Liver (tissue), 9 donors: ENCODE results near the gene MAPRE3. TPM values are rescaled to one million over a fixed set of nuclear protein-coding genes. Genes with fewer than 3 reads are reported as not detected.

ENCODE experiments used
- DNase-seq: peaks from one replicate; pipeline ENCODE4 v3.0.0-alpha.2; 2017; ENCODE audit warnings: low spot score
- H3K27ac ChIP-seq, 2 donors: one replicate each; pipeline ENCODE4 v1.7.0; 2013; ENCODE audit warnings: inconsistent platforms in 2 of 2, low read length in 2 of 2, control low read depth in 1 of 2, low read depth in 1 of 2, mild to moderate bottlenecking in 1 of 2
- H3K27me3 ChIP-seq, 4 donors: one replicate each; pipeline versions ENCODE4 v1.6.1 to v1.7.0; 2013; ENCODE audit warnings: low read length in 3 of 4, inconsistent platforms in 1 of 4, mild to moderate bottlenecking in 1 of 4, moderate library complexity in 1 of 4; ENCODE audit not compliant: control insufficient read depth in 4 of 4, insufficient read depth in 4 of 4
- H3K36me3 ChIP-seq, 4 donors: one replicate each; pipeline versions ENCODE4 v1.6.1 to v1.7.0; 2013; ENCODE audit warnings: low read length in 3 of 4, mild to moderate bottlenecking in 3 of 4, low read depth in 1 of 4, moderate library complexity in 1 of 4; ENCODE audit not compliant: control insufficient read depth in 4 of 4, insufficient read depth in 3 of 4
- H3K4me1 ChIP-seq, 4 donors: one replicate each; pipeline versions ENCODE4 v1.6.1 to v1.7.0; 2013; ENCODE audit warnings: low read length in 3 of 4, mild to moderate bottlenecking in 3 of 4, moderate library complexity in 1 of 4; ENCODE audit not compliant: control insufficient read depth in 4 of 4, insufficient read depth in 4 of 4
- H3K4me3 ChIP-seq, 3 donors: one replicate each; pipeline versions ENCODE4 v1.6.1 to v1.7.0; 2013; ENCODE audit warnings: low read length in 3 of 3, control low read depth in 1 of 3, low read depth in 1 of 3, mild to moderate bottlenecking in 1 of 3
- H3K9ac ChIP-seq, 2 donors: one replicate each; pipeline ENCODE4 v1.7.0; 2013; ENCODE audit warnings: low read length in 2 of 2, mild to moderate bottlenecking in 2 of 2, moderate library complexity in 2 of 2, control low read depth in 1 of 2, low read depth in 1 of 2
- H3K9me3 ChIP-seq, 4 donors: one replicate each; pipeline versions ENCODE4 v1.6.1 to v1.7.0; 2013; ENCODE audit warnings: low read length in 3 of 4; ENCODE audit not compliant: control insufficient read depth in 4 of 4
- EGR1 ChIP-seq, 2 donors: IDR thresholded peaks; 2 replicates each; pipeline ENCODE4 v1.6.1; 2016 to 2018; ENCODE audit warnings: antibody characterized with exemption in 2 of 2, low read depth in 2 of 2
- FOXA1 ChIP-seq: IDR thresholded peaks from 2 replicates; pipeline ENCODE4 v1.6.1; 2016; ENCODE audit warnings: antibody characterized with exemption
- FOXA2 ChIP-seq: IDR thresholded peaks from 2 replicates; pipeline ENCODE4 v1.6.1; 2016; ENCODE audit warnings: antibody characterized with exemption
- GABPA ChIP-seq, 2 donors: IDR thresholded peaks in 1 of 2; conservative IDR thresholded peaks in 1 of 2; 2 replicates each; pipeline ENCODE4 v1.6.1; 2016; ENCODE audit warnings: antibody characterized with exemption in 2 of 2, mild to moderate bottlenecking in 1 of 2, moderate library complexity in 1 of 2
- HNF4A ChIP-seq, 2 donors: conservative IDR thresholded peaks; 2 replicates each; pipeline ENCODE4 v1.6.1; 2016; ENCODE audit warnings: antibody characterized with exemption in 2 of 2, mild to moderate bottlenecking in 2 of 2
- JUND ChIP-seq, 2 donors: IDR thresholded peaks; 2 replicates each; pipeline ENCODE4 v1.6.1; 2016; ENCODE audit warnings: antibody characterized with exemption in 2 of 2
- NR2F2 ChIP-seq: IDR thresholded peaks from 2 replicates; pipeline ENCODE4 v1.6.1; 2016; ENCODE audit warnings: antibody characterized with exemption
- RAD21 ChIP-seq, 2 donors: IDR thresholded peaks; 2 replicates each; pipeline ENCODE4 v1.6.1; 2016; ENCODE audit warnings: antibody characterized with exemption in 2 of 2, mild to moderate bottlenecking in 2 of 2
- RXRA ChIP-seq, 2 donors: IDR thresholded peaks; 2 replicates each; pipeline ENCODE4 v1.6.1; 2017 to 2018; ENCODE audit warnings: antibody characterized with exemption in 2 of 2, mild to moderate bottlenecking in 1 of 2
- SP1 ChIP-seq: IDR thresholded peaks from 2 replicates; pipeline ENCODE4 v1.6.1; 2018; ENCODE audit warnings: antibody characterized with exemption, mild to moderate bottlenecking
- TAF1 ChIP-seq: conservative IDR thresholded peaks from 2 replicates; pipeline ENCODE4 v1.6.1; 2016; ENCODE audit warnings: antibody characterized with exemption, mild to moderate bottlenecking
- YY1 ChIP-seq: IDR thresholded peaks from 2 replicates; pipeline ENCODE4 v1.6.1; 2016; ENCODE audit warnings: antibody characterized with exemption, mild to moderate bottlenecking
- WGBS: extraction: QIAGEN DNeasy Blood & Tissue Kit; methylation state at CpG from one replicate; pipeline ENCODE4 v1.1.7; 2013; 5-methylcytosine and 5-hydroxymethylcytosine counted together
- polyA plus RNA-seq, 2 donors: library from polyadenylated mRNA; stranded (reverse) in 1 of 2; unstranded in 1 of 2; fragments of 200-250 nt in 1 of 2; fragments of >200 nt in 1 of 2; fragmentation: Nextera tagmentation in 1 of 2; extraction: Ambion mirVana in 1 of 2; gene quantifications; one replicate each; pipeline versions ENCODE4 v1.2.1 to v1.2.3, GENCODE V29; 2013 to 2015
- total RNA-seq, 2 donors: library from RNA; depleted of rRNA; stranded (reverse); fragments of >200 nt; gene quantifications; one replicate each; pipeline ENCODE4 v1.2.3, GENCODE V29; 2014
- TF ChIP-seq, protein P1 (sequence below): fragments of 150-350 bp; IDR thresholded peaks from 2 replicates; pipeline ENCODE4 v1.5.1; 2017; ENCODE audit warnings: improper control_type of control experiment, low read depth, low read length; ENCODE audit not compliant: missing input control
- TF ChIP-seq, protein P2 (sequence below): IDR thresholded peaks from 2 replicates; pipeline ENCODE4 v1.6.1; 2016; ENCODE audit warnings: antibody characterized with exemption
- TF ChIP-seq, protein P3 (sequence below): IDR thresholded peaks from 2 replicates; pipeline ENCODE4 v1.6.1; 2016; ENCODE audit warnings: antibody characterized with exemption
- TF ChIP-seq, protein P4 (sequence below): IDR thresholded peaks from 2 replicates; pipeline ENCODE4 v1.6.1; 2016; ENCODE audit warnings: antibody characterized with exemption
- TF ChIP-seq, protein P5 (sequence below): IDR thresholded peaks from 2 replicates; pipeline ENCODE4 v1.6.1; 2016; ENCODE audit warnings: antibody characterized with exemption, mild to moderate bottlenecking
- donor health status: healthy.
- donor health status: healthy.
- donor health status: healthy.
- donor health status: healthy.
- donor health status: healthy.

The MAPRE3 gene
- total and polyA plus RNA-seq, 4 donors, result 1.0 to 15.8 (median 9.8) TPM

DNA sequence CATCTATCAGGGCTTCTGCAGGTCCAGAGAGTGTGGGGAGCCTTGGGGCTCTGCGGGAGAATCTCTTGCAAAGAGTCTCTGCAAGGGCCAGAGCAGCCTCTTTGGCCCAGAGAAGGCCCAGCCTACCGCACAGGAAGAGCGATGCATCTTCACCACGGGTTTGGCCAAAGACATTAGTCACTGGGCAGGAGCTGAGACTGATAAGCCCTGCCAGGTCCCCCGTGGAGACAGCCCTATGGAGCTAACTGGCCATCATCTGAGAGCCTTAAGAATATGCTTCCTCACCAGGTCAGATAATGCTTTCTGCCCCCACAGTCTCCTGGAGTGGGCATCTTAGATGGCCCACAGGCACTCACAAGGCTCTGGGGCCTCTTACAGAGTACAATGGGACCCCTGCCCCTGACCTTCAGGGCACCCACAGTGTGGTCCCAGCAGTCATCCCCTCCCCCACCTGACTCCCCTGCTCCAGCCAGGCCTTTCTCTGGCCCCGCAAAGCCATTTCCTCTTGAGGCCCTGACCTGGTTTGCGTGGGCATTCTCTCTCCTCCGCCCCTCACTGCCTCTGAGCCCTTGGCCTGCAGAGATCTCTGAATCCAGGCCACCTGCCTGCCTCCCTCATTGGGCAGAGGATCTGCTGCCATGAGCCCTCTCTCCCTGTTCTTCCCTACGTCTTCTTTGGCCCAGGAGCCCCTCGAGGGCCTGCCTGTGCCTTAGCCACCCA lies 31.9 kb upstream of the MAPRE3 start:
- no peak for DNase-seq
- Histone ChIP-seq H3K36me3 (no peaks in the 10 kb centered on the region), H3K9ac (no peak overlapping the region), H3K27me3 (no peaks in the 10 kb centered on the region), H3K27ac (no peak overlapping the region), H3K9me3 (no peaks in the 10 kb centered on the region), H3K4me1 (no peaks in the 10 kb centered on the region), H3K4me3 (no peak overlapping the region)
- TF ChIP-seq, protein P1, sequence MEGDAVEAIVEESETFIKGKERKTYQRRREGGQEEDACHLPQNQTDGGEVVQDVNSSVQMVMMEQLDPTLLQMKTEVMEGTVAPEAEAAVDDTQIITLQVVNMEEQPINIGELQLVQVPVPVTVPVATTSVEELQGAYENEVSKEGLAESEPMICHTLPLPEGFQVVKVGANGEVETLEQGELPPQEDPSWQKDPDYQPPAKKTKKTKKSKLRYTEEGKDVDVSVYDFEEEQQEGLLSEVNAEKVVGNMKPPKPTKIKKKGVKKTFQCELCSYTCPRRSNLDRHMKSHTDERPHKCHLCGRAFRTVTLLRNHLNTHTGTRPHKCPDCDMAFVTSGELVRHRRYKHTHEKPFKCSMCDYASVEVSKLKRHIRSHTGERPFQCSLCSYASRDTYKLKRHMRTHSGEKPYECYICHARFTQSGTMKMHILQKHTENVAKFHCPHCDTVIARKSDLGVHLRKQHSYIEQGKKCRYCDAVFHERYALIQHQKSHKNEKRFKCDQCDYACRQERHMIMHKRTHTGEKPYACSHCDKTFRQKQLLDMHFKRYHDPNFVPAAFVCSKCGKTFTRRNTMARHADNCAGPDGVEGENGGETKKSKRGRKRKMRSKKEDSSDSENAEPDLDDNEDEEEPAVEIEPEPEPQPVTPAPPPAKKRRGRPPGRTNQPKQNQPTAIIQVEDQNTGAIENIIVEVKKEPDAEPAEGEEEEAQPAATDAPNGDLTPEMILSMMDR, result no peak
- TF ChIP-seq, protein P2, sequence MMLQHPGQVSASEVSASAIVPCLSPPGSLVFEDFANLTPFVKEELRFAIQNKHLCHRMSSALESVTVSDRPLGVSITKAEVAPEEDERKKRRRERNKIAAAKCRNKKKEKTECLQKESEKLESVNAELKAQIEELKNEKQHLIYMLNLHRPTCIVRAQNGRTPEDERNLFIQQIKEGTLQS, result no peak
- TF ChIP-seq SP1 (no peak), FOXA1 (no peak), EGR1 (IDR thresholded peaks at IDR 0.05; ENCODE audit: low read depth in 2 of 2) (no peak), HNF4A (conservative IDR thresholded peaks at IDR 0.05) (no peak), GABPA (IDR thresholded peaks at IDR 0.05 in 1 of 2, conservative IDR thresholded peaks at IDR 0.05 in 1 of 2) (no peak), TAF1 (no peak), RXRA (IDR thresholded peaks at IDR 0.05) (no peak), FOXA2 (no peak), RAD21 (IDR thresholded peaks at IDR 0.05) (no peak)
- TF ChIP-seq, protein P3, sequence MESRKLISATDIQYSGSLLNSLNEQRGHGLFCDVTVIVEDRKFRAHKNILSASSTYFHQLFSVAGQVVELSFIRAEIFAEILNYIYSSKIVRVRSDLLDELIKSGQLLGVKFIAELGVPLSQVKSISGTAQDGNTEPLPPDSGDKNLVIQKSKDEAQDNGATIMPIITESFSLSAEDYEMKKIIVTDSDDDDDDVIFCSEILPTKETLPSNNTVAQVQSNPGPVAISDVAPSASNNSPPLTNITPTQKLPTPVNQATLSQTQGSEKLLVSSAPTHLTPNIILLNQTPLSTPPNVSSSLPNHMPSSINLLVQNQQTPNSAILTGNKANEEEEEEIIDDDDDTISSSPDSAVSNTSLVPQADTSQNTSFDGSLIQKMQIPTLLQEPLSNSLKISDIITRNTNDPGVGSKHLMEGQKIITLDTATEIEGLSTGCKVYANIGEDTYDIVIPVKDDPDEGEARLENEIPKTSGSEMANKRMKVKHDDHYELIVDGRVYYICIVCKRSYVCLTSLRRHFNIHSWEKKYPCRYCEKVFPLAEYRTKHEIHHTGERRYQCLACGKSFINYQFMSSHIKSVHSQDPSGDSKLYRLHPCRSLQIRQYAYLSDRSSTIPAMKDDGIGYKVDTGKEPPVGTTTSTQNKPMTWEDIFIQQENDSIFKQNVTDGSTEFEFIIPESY, result no peak
- TF ChIP-seq, protein P4, sequence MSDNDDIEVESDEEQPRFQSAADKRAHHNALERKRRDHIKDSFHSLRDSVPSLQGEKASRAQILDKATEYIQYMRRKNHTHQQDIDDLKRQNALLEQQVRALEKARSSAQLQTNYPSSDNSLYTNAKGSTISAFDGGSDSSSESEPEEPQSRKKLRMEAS, result no peak
- TF ChIP-seq, protein P5, sequence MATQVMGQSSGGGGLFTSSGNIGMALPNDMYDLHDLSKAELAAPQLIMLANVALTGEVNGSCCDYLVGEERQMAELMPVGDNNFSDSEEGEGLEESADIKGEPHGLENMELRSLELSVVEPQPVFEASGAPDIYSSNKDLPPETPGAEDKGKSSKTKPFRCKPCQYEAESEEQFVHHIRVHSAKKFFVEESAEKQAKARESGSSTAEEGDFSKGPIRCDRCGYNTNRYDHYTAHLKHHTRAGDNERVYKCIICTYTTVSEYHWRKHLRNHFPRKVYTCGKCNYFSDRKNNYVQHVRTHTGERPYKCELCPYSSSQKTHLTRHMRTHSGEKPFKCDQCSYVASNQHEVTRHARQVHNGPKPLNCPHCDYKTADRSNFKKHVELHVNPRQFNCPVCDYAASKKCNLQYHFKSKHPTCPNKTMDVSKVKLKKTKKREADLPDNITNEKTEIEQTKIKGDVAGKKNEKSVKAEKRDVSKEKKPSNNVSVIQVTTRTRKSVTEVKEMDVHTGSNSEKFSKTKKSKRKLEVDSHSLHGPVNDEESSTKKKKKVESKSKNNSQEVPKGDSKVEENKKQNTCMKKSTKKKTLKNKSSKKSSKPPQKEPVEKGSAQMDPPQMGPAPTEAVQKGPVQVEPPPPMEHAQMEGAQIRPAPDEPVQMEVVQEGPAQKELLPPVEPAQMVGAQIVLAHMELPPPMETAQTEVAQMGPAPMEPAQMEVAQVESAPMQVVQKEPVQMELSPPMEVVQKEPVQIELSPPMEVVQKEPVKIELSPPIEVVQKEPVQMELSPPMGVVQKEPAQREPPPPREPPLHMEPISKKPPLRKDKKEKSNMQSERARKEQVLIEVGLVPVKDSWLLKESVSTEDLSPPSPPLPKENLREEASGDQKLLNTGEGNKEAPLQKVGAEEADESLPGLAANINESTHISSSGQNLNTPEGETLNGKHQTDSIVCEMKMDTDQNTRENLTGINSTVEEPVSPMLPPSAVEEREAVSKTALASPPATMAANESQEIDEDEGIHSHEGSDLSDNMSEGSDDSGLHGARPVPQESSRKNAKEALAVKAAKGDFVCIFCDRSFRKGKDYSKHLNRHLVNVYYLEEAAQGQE, result no peak
- 77% methylated on average over 10 of the region's 10 CpGs for WGBS

DNA sequence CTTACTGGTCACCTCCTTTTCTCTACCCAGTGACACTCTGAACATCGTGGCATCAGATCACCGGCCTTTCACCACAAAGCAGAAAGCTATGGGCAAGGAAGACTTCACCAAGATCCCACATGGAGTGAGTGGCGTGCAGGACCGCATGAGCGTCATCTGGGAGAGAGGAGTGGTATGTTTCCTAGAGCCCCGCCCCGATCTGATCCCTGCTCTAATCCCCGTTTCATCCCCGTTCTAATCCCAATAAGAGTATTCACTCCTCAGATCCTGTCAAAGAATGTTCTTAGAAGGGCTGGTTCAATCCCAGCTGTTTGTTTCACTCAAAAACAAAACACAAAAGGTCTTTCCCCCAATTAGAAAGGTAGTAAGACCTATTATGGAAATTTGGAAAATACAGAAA lies 30.4 kb upstream of the MAPRE3 start:
- no peak overlapping the region for H3K4me3 ChIP-seq
- H3K27me3 ChIP-seq, result no peaks in the 10 kb centered on the region
- H3K27ac ChIP-seq, result no peak overlapping the region
- no peaks in the 10 kb centered on the region for H3K9me3 ChIP-seq
- no peaks in the 10 kb centered on the region for H3K36me3 ChIP-seq
- 90% methylated on average over 9 of the region's 9 CpGs for WGBS
- no peaks in the 10 kb centered on the region for H3K4me1 ChIP-seq
- TF ChIP-seq NR2F2 (no peak), HNF4A (conservative IDR thresholded peaks at IDR 0.05) (no peak), YY1 (no peak), EGR1 (IDR thresholded peaks at IDR 0.05; ENCODE audit: low read depth in 2 of 2) (no peak), JUND (IDR thresholded peaks at IDR 0.05) (no peak), RAD21 (IDR thresholded peaks at IDR 0.05) (no peak), RXRA (IDR thresholded peaks at IDR 0.05) (no peak), FOXA1 (no peak)
- TF ChIP-seq, protein P2, result no peak
- TF ChIP-seq, protein P5, result no peak
- no peak overlapping the region for H3K9ac ChIP-seq
- no peak for DNase-seq
